ENCODE data around the gene MC1R.
"Not testable (repeated sequence)": the region's sequence is repeated elsewhere in the genome, so short reads cannot be mapped to it uniquely, and the experiment has no call there.

Gene MC1R

GRCh38 chr16:89960966-89961365, 42.3 kb downstream of the MC1R start:
- no peak for DNase-seq (ENCODE audit: low read depth)

GRCh38 chr16:89961920-89962319, 43.3 kb downstream of the MC1R start:
- no peak for DNase-seq (ENCODE audit: low read depth)

- no peak for DNase-seq (ENCODE audit: low read depth)
Observed at GRCh38 chr16:89962754-89963498, 44.3 kb downstream of the MC1R start.

- DNase-seq (ENCODE audit: low read depth) = no peak
Observed at GRCh38 chr16:89964201-89964600, 45.5 kb downstream of the MC1R start.

GRCh38 chr16:89965447-89966225, 47.0 kb downstream of the MC1R start:
- DNase-seq (ENCODE audit: low read depth) = no peak

GRCh38 chr16:89966756-89967155, 48.1 kb downstream of the MC1R start:
- DNase-seq (ENCODE audit: low read depth) = no peak

GRCh38 chr16:89967436-89967835, 48.8 kb downstream of the MC1R start:
- DNase-seq (ENCODE audit: low read depth) = not testable (repeated sequence)

GRCh38 chr16:89968074-89968473, 49.4 kb downstream of the MC1R start:
- DNase-seq (ENCODE audit: low read depth) = not testable (repeated sequence)

GRCh38 chr16:89969741-89970410, 51.2 kb downstream of the MC1R start:
- DNase-seq (ENCODE audit: low read depth) = no peak

All from activated T-helper 1 cell treated with Interleukin-2 at 50 U/mL for 16 hours (primary cell).